AG09309 (cell line): ENCODE results near the gene A4GNT.

Experiments
- DNase-seq: peaks from one replicate; pipeline ENCODE4 v3.0.0-alpha.2; 2010; ENCODE audit warnings: low read depth
- H3K4me3 ChIP-seq: 2 replicates; pipeline ENCODE4 v1.5.1; 2011; ENCODE audit warnings: mild to moderate bottlenecking, low read depth, low read length, moderate library complexity; ENCODE audit not compliant: control insufficient read depth
- CTCF ChIP-seq: IDR thresholded peaks from 2 replicates; pipeline ENCODE4 v1.5.1; 2011; ENCODE audit warnings: mild to moderate bottlenecking, low read depth, low read length, inconsistent platforms; ENCODE audit not compliant: insufficient read depth, control insufficient read depth; ENCODE audit errors: missing control alignments

Gene A4GNT

GRCh38 chr3:138136201-138136600 is 4.0 kb upstream of the A4GNT start:
- H3K4me3 ChIP-seq = no peak overlapping the region
- DNase-seq = no peak
- no peak for TF ChIP-seq CTCF

- TF ChIP-seq CTCF = no peak
- no peak overlapping the region for H3K4me3 ChIP-seq
- no peak for DNase-seq
These were observed 3.6 kb upstream of the A4GNT start for GRCh38 chr3:138135833-138136194.

GRCh38 chr3:138135146-138135832 is 3.1 kb upstream of the A4GNT start:
- no peak overlapping the region for H3K4me3 ChIP-seq
- no peak for DNase-seq
- TF ChIP-seq CTCF = no peak

DNA sequence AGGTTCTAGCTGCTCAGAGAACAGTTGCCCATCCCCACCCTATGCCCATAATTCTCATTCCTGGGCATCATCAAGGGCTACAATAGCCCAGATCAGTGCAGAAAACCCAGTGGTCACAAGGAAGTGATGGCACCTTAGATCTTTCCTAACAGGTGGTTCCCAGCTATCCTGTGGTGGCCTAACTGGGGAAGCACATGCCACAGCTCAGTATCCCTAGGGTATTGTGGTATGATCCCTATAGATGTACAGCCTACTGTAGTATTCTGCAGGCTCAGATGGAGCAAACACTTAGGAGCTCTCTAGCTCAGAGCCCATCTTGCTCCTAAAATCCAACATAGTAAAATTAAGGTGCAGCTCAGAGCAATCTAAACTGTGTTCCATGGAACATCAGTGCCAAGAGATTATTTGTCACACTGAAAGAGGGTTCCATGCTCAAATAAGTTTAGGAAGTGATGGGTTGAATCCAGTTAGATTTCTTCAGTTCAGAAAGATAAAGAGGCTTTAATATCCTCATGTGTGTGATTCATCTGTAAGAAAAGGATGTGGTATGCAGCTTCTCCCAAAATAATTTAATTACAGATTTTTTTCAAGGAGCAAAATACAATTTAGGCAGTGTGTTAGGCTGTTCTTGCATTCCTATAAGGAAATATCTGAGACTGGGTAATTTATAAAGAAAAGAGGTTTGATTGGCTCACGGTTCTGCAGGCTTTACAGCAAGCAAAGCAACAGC is 4.4 kb downstream of the A4GNT start:
- no peak overlapping the region for H3K4me3 ChIP-seq
- no peak for TF ChIP-seq CTCF
- DNase-seq = no peak

DNA sequence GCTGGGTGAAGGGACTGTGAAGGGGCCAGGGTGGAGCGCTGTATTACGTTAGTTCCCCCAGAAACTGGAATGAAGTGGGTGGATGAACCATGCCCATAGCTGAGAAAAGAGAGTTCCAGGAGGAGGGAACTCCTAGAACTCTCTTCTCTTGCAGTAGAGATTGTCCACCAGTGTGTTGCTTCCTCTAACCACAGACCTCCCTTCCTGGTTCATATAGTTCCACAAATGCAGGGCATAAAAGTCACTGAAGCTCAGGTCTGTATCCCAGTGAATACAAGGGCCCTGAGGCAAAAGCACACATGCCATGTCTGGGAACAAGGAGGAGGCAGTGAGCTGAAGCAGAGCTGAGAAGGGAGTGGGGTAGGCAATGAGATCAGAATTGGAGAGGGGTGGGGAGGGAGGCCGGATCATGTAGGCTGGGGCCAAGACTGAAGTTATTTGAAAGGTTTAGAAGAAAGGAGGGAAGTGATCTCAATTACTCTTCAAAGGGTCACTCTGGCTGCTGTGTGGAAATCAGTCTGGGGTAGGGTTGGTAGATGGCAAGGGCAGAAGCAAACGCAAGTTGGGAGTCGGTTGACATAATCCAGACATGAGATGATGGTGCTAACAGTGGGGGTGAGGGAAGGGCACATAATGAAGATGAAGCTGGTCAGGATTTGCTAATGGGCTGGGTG is 6.5 kb downstream of the A4GNT start:
- TF ChIP-seq CTCF = no peak
- no peak overlapping the region for H3K4me3 ChIP-seq
- DNase-seq = no peak

GRCh38 chr3:138124706-138125355 is 7.4 kb downstream of the A4GNT start:
- no peak overlapping the region for H3K4me3 ChIP-seq
- no peak for TF ChIP-seq CTCF
- no peak for DNase-seq
